Ramos (cell line): Measurements from ENCODE around the gene TMEM143.
"Not testable (repeated sequence)": the region's sequence is repeated elsewhere in the genome, so short reads cannot be mapped to it uniquely, and the experiment has no call there.

Experiments used
- in situ Hi-C: fragments of 300-500 bp; cut with MboI; formaldehyde crosslinking; loops from one replicate; pipeline ENCODE4 v1.14.3; 2022; ENCODE audit warnings: low sequenced_read_pairs; ENCODE audit not compliant: unreplicated experiment

Gene TMEM143

GRCh38 chr19:48391100-48392005 lies 27.6 kb upstream of the TMEM143 start, which contains the start of gene KDELR1:
Gene KDELR1, minus strand, starts transcription at chr19:48391551. Its CDS starts 193 bp downstream, at chr19:48391358.
- in situ Hi-C loops: no loop called here

GRCh38 chr19:48390188-48391099 lies 26.7 kb upstream of the TMEM143 start:
- in situ Hi-C loops: no loop called here

GRCh38 chr19:48386981-48387380 lies 23.2 kb upstream of the TMEM143 start:
- in situ Hi-C loops: no loop called here

GRCh38 chr19:48385461-48386087 lies 21.8 kb upstream of the TMEM143 start:
- in situ Hi-C loops: no loop called here

- in situ Hi-C loops: no loop called here
These were observed 18.5 kb upstream of the TMEM143 start for GRCh38 chr19:48382286-48382685.

- in situ Hi-C loops: no loop called here
These were observed 17.6 kb upstream of the TMEM143 start for GRCh38 chr19:48381178-48381950.

GRCh38 chr19:48379058-48379457 lies 15.3 kb upstream of the TMEM143 start:
- in situ Hi-C loops: no loop called here

- in situ Hi-C loops: no loop called here
These were observed 14.4 kb upstream of the TMEM143 start for GRCh38 chr19:48378194-48378570.

- in situ Hi-C loops: no loop called here
These were observed 9.8 kb upstream of the TMEM143 start for GRCh38 chr19:48373567-48373966.

GRCh38 chr19:48372904-48373303 lies 9.2 kb upstream of the TMEM143 start:
- in situ Hi-C loops: no loop called here

- in situ Hi-C loops: not testable (repeated sequence)
These were observed 8.0 kb upstream of the TMEM143 start for GRCh38 chr19:48371771-48372170.

- in situ Hi-C loops: no loop called here
These were observed 7.6 kb upstream of the TMEM143 start for GRCh38 chr19:48371367-48371766.

GRCh38 chr19:48370955-48371354 lies 7.2 kb upstream of the TMEM143 start:
- in situ Hi-C loops: no loop called here

GRCh38 chr19:48368936-48369335 lies 5.2 kb upstream of the TMEM143 start:
- in situ Hi-C loops: no loop called here

GRCh38 chr19:48367855-48368254 lies 4.1 kb upstream of the TMEM143 start:
- in situ Hi-C loops: no loop called here

- in situ Hi-C loops: no loop called here
These were observed 1.9 kb upstream of the TMEM143 start for GRCh38 chr19:48365602-48366001.

- in situ Hi-C loops: no loop called here
These were observed 1.0 kb upstream of the TMEM143 start for GRCh38 chr19:48364598-48365348.

- in situ Hi-C loops: no loop called here
These were observed 285 bp downstream of the TMEM143 start for GRCh38 chr19:48363500-48363809.
